K562 (cell line): ENCODE results near the gene CDK1.

Source experiments
- MTA3 ChIP-seq: fragments of 450-650 bp; formaldehyde crosslinking; IDR thresholded peaks from 2 replicates; pipeline ENCODE4 v1.6.1; 2017; ENCODE audit warnings: mild to moderate bottlenecking, borderline replicate concordance
- POLR2AphosphoS5 ChIP-seq: IDR thresholded peaks from 2 replicates; pipeline ENCODE4 v1.6.1; 2011; ENCODE audit warnings: mild to moderate bottlenecking, low read depth, low read length, moderate library complexity; ENCODE audit not compliant: control insufficient read depth, insufficient read depth
- THRA ChIP-seq: fragments of 450-650 bp; IDR thresholded peaks from 2 replicates; pipeline ENCODE4 v1.6.1; 2017; ENCODE audit warnings: mild to moderate bottlenecking, moderate library complexity

- TF ChIP-seq POLR2AphosphoS5 (no peak), MTA3 (no peak), THRA (no peak)
Observed at GRCh38 chr10:60816628-60817397, 38.5 kb downstream of the CDK1 start.
